ENCODE data around the gene POTEG. TPM values are rescaled to one million over a fixed set of nuclear protein-coding genes. Genes with fewer than 3 reads are reported as not detected.
"Not testable (repeated sequence)": the region's sequence is repeated elsewhere in the genome, so short reads cannot be mapped to it uniquely, and the experiment has no call there.

POTEG gene
- total RNA-seq, 1 donor, result 0.36 TPM

DNA sequence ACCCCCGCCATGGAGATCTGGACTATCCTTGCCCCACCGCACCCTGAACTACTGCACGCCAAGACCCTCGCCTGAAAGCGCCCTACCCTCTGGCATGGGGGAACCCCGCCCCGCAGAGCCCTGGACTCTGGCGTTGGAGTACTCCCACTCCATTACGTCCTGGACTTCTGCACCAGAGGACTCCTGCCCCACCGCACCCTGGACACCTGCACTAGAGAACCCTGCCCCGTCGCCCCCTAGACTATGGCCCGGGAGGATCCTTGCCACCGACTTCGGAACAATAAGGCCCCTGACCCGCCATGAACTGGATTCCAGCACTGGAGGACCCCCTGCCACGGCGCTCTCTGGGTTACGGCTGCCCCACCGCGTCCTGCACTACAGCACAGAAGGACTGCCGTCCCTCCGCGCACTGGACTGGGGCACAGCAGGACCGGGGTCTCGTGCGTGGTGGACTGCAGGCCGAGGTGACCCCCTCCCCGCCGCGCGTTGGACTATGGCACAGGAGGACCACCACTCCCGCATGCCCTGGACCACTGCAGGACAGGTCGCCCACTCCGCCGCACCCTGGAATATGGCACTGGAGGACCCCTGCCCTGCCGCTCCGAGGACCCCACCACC lies 72.4 kb downstream of the POTEG start:
- not testable (repeated sequence) for H4K20me1 ChIP-seq (ENCODE audit: insufficient read depth, low read length); H2AFZ ChIP-seq (ENCODE audit: low read length); H3K4me3 ChIP-seq (ENCODE audit: insufficient read depth, low read length); H3K27ac ChIP-seq (ENCODE audit: low read depth, low read length); H3K4me2 ChIP-seq (ENCODE audit: insufficient read depth, low read length); H3K4me1 ChIP-seq (ENCODE audit: insufficient read depth, low read length); DNase-seq (ENCODE audit: insufficient read length, low spot score, missing footprints); H3K36me3 ChIP-seq (ENCODE audit: insufficient read depth, low read length); H3K9me3 ChIP-seq (ENCODE audit: low read depth, low read length); H3K79me2 ChIP-seq (ENCODE audit: insufficient read depth, low read length); H3K27me3 ChIP-seq (ENCODE audit: insufficient read depth, low read length)

DNA sequence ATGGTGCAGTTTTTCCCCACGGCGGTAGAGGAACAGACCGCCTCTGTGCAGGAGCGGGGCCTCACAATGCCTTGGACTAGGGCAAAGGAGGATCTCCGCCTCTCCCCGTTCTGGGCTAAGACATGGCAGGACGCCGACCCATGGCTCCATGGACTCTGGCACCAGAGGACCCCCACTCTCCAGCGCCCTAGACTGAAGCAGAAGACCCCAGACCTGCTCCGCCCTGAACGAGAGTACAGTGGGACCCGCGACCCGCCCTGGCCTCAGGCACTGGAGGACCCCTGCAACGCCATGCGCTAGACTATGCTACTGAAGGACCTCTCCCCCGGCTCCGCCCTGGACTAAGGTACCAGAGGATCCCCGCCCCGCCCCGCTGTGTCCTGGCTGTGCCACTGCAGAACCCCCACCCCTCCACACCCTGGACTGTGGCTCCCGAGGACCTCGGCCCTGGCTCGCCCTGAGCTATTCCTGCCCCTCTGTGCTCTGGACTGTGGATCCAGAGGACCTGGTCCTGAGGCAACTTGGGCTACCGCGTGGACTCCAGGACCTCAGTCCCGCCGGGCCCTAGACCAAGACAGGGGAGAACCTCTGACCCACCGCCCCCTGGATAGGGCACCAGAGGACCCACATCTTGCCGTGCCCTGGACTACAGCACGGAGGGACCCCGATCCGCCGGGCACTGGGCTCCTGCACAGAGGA lies 73.1 kb downstream of the POTEG start:
- DNase-seq (ENCODE audit: insufficient read length, low spot score, missing footprints); H3K27ac ChIP-seq (ENCODE audit: low read depth, low read length); H2AFZ ChIP-seq (ENCODE audit: low read length); H4K20me1 ChIP-seq (ENCODE audit: insufficient read depth, low read length); H3K9me3 ChIP-seq (ENCODE audit: low read depth, low read length); H3K4me1 ChIP-seq (ENCODE audit: insufficient read depth, low read length); H3K4me2 ChIP-seq (ENCODE audit: insufficient read depth, low read length); H3K36me3 ChIP-seq (ENCODE audit: insufficient read depth, low read length); H3K4me3 ChIP-seq (ENCODE audit: insufficient read depth, low read length); H3K27me3 ChIP-seq (ENCODE audit: insufficient read depth, low read length); H3K79me2 ChIP-seq (ENCODE audit: insufficient read depth, low read length): not testable (repeated sequence)

Small RNA genes lying within 50 kb of the gene (small RNA-seq; reads per million reads assigned to genes)
- not detected for gene RNU6-1268P

All from osteoblast (primary cell).